HUDEP-2 (cell line): ENCODE measurements around the gene TMEM185B.
"Not testable (repeated sequence)": the region's sequence is repeated elsewhere in the genome, so short reads cannot be mapped to it uniquely, and the experiment has no call there.

Source experiments
- DNase-seq, 76 experiments: peaks; one replicate each; lab custom pipeline; 2025; ENCODE audit not compliant: unreplicated experiment in 76 of 76; lab: John Stamatoyannopoulos, UW

TMEM185B gene

GRCh38 chr2:120209427-120210269, 13.6 kb downstream of the TMEM185B start:
- no peak for DNase-seq

- DNase-seq, result no peak
Observed at GRCh38 chr2:120208381-120209353, 14.5 kb downstream of the TMEM185B start.

DNA sequence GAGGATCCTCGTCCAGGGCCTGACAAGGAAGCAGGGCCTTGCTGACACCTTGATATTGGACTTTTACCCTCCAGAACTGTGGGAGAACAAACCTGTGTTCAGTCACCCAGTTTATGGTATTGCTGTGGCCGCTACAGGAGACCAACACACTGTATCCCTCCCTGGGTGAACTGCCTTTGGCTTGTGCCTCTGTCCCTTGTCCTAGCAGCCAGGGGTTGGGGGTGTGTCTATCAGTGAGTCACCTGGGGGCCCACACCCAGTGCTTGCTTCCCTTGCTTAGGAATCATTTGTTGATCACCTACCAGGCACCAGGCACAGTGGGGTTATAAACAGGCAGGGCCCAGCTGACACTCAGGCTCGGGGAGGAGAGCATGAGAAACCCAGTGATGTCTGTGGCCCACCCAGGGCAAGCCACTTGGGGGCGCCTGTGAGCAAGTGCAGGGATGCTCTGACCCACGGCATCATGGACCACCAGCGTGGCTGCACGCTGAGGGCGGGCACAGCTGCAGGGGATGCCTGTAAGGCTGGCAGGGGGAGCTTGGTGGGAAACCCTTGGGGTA, 17.1 kb downstream of the TMEM185B start:
- DNase-seq, result peak in 37 of 76 experiments; percentile 6 to 54 (median 30)

DNA sequence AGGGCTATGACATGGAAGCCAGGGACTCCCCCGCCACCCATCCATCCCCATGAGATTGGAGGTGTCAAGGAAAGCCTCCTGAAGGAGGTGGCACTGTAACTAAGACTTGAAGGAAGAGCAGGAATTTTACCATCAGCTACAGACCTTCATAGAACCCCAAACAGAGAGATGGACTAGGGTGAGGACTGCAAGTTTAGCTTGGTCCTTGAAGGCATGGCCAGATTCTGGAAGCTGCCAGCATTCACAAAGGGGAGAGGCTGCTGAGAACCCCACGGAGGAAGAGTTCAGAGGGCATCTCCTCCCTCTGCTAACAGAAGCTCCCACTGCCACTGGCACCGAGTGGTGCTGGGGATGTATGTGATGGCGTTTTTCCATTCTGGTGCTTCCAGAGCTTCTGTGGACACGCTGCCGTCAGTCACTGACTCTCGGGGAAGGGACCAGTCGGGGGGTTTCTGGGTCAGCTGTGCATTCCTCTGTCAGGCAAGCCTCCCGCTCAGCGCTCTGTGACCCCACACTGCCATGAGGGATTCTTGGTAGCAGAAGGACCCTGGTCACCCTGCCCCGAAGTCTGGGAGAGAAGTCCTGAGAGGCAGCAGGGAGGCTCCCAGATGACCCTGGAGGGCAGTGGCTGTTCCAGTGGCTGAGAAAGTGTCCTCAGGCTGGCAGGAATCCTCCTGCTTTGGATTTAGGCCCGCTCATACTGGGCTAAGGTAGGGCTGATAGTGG, 18.1 kb downstream of the TMEM185B start:
- no peak for DNase-seq

GRCh38 chr2:120204417-120204816, 18.8 kb downstream of the TMEM185B start:
- no peak for DNase-seq

GRCh38 chr2:120204022-120204405, 19.2 kb downstream of the TMEM185B start:
- peak in 4 of 76 experiments; percentile 5 to 39 (median 18) for DNase-seq

- no peak for DNase-seq
Observed at GRCh38 chr2:120203251-120204021, 19.8 kb downstream of the TMEM185B start.

GRCh38 chr2:120199817-120200459, 23.3 kb downstream of the TMEM185B start:
- not testable (repeated sequence) for DNase-seq

- no peak for DNase-seq
Observed at GRCh38 chr2:120195553-120195952, 27.6 kb downstream of the TMEM185B start.

DNA sequence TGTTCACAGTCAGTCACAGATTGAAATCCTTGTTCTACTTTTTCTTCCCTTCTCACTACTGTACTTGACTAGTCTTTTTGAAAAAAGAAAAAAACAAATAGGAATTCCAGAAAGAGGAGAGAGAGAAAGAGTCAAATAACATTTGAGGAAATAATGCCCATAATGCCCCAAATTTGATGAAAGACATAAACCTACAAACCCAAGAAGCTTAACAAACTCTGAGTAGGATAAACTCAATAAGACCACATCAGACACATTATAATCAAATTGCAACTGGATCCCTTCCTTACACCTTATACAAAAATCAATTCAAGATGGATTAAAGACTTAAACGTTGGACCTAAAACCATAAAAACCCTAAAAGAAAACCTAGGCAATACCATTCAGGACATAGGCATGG, 30.9 kb downstream of the TMEM185B start:
- no peak for DNase-seq

- no peak for DNase-seq
Observed at GRCh38 chr2:120189189-120189588, 34.0 kb downstream of the TMEM185B start.

DNA sequence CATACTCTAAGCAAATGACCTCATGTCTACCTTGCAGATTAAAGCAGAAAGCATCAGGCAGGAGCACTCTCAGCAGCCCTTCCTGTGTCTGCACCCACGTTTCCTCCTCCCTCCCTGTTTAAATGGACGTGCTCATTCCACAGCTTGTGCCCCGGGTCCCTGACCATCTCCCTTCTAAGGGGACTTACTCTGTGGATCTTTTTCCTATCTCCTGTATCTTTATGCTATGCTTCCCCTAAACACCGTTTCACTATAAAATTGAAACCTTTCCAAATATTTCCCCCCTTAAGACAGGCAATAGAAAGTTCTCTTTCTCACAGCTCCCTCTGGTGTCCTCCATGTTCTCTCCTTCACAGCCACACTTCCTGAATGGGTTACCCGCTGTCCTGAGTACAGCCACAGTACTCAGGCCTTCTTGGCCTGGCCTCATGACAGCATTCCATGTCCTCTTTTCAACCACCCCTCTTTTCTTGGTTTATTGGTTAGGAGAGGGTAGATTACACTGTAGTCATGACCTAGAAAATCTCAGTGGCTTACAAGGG, 41.1 kb downstream of the TMEM185B start:
- DNase-seq, result no peak

DNA sequence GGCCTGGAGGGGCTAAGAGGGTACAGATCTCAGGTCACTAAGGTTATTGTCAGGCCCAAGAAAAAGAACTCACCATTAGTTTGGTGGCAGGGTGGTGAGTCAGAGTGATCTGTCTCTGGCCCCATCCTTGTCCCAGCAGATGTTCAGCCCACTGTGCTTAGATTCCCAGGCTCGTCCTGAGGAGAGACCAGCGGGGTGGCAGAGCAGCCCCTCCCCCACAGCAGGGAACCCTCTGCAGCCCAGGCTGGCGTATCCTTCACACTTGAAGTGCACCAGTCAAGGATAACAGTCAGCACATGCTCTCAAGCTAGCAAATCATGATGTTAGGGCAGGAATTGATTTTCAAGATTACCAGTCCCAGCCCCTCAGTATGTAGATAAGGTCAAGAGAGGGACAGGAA, 43.1 kb downstream of the TMEM185B start:
- DNase-seq, result no peak

GRCh38 chr2:120179396-120179795, 43.8 kb downstream of the TMEM185B start:
- DNase-seq, result no peak

DNA sequence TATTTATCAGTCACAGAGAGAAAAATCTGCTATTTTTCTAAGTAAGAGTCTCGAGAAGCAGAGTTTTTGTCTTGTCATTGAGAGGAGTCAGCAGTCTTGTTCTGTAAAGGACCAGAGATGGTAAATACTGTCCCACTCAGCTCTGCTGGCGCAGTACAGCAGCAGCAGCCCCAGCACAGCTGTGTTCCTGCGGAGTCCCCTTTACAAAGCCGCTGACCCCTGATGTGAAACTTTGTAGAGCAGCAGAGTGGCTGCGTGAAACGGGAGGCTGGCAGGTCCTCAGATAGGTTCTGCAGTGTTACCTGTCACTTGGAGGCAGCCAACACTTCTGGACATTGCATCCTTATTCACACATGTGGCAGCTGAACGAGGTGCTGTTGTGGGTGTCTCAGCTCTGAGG, 45.2 kb downstream of the TMEM185B start:
- DNase-seq, result no peak

- peak in 30 of 76 experiments; percentile 2 to 56 (median 12) for DNase-seq
Observed at GRCh38 chr2:120177001-120177621, 46.1 kb downstream of the TMEM185B start.

DNA sequence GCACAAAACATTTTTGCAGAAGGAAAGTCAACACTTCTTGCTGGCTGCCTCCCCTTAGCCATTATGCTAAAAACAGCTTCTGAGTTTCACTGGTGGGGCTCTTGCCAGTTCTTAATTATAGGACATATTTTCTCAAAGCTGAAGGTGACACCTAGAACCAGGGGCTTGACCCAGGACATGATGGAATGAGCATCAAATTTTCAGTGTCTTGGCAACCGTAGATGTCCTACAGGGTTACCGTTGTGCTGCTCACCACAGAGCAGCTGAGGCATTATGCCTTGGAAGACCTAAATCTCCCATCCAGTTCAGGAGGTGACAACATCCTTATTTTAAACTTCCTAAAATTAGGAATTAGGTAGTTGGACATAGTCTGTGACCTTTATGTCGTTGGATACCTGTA, 46.7 kb downstream of the TMEM185B start:
- DNase-seq, result no peak

DNA sequence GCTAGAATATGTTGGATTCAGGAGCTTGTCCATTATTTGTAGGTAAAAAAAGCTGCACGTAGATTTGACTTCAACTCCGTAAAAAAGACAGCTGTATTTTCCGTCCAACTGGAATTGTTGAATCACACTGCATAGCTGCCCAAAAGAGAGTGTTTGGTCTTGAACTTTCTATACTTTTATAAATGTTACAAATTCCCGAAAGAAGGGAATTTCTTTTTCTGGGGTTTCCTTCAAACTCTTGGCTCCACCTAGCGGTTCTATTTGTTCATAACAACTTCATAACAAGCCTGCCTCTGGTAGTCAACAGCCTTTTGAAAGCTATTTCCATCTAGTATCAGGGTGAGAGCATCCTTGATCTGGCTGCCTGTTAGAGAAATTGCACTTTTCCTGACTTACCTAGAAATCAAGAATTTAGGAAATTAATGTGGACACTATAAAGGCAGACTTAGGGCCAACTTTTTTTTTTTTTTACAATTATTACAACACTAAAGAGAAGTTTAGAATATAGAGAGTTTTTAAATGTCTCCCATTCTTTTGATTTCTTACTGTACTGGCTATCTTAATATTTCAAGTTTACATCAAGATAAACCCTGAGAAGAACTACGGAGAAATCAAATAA, 48.1 kb downstream of the TMEM185B start:
- peak in 21 of 76 experiments; percentile 3 to 43 (median 16) for DNase-seq
